ENCODE measurements around the gene HAVCR2.

- TF ChIP-seq CTCF (IDR thresholded peaks at IDR 0.05) = no peak
- TF ChIP-seq POLR2AphosphoS5 (IDR thresholded peaks at IDR 0.05) = no peak
Measured at GRCh38 chr5:157059093-157059539, 49.7 kb downstream of the HAVCR2 start, which contains the start of gene HAVCR1.

Measured in prostate gland (tissue), 2 donors.